ENCODE measurements around the gene SLC29A3.
A peak's percentile ranks its signal among the peaks of the same experiment; 100 is the strongest.

The SLC29A3 gene

GRCh38 chr10:71319042-71319799, at the start of gene SLC29A3:
TSS of gene SLC29A3 (plus strand) at chr10:71319259. CDS start at chr10:71319310, 51 bp downstream.
- peak within 1 kb of the TSS; percentile 96 for H2AFZ ChIP-seq (ENCODE audit: low read depth, low read length, severe bottlenecking)
- no peaks in the 10 kb centered on the region for H4K20me1 ChIP-seq (ENCODE audit: low read depth, low read length)
- H3K9me3 ChIP-seq (ENCODE audit: insufficient read depth, low read length), result no peaks in the 10 kb centered on the region
- no peaks in the 10 kb centered on the region for H3K79me2 ChIP-seq (ENCODE audit: insufficient read depth, low read length)
- peak within 1 kb of the TSS; percentile 69 for H3K4me3 ChIP-seq (ENCODE audit: insufficient read depth, low read length, poor library complexity, severe bottlenecking)
- no peaks in the 10 kb centered on the region for H3K36me3 ChIP-seq (ENCODE audit: low read length)
- H3K27ac ChIP-seq (ENCODE audit: low read depth, low read length), result no peak within 1 kb of the TSS
- peak within 1 kb of the TSS; percentile 80 for H3K4me2 ChIP-seq (ENCODE audit: low read depth, low read length, poor library complexity, severe bottlenecking)
- no peaks in the 10 kb centered on the region for H3F3A ChIP-seq (ENCODE audit: insufficient read depth)
- peak within 1 kb of the TSS; percentile 78 for H3K9ac ChIP-seq (ENCODE audit: low read length)
- H3K9me2 ChIP-seq (replicated peaks; ENCODE audit: insufficient read depth, low read length), result no peaks in the 10 kb centered on the region
- TF ChIP-seq EZH2phosphoT487 (conservative IDR thresholded peaks at IDR 0.05; ENCODE audit: low read length) (no peak), CTCF (IDR thresholded peaks at IDR 0.05; ENCODE audit: insufficient read depth, low read length, poor library complexity, severe bottlenecking) (peak; percentile 61)
- H3K27me3 ChIP-seq (ENCODE audit: low read length), result no peaks in the 10 kb centered on the region

- Histone ChIP-seq H3K4me2 (ENCODE audit: low read depth, low read length, poor library complexity, severe bottlenecking) (no peak overlapping the region), H3K27me3 (ENCODE audit: low read length) (no peaks in the 10 kb centered on the region), H3K79me2 (ENCODE audit: insufficient read depth, low read length) (no peaks in the 10 kb centered on the region), H3K9ac (ENCODE audit: low read length) (no peak overlapping the region), H3K27ac (ENCODE audit: low read depth, low read length) (no peak overlapping the region), H3K9me3 (ENCODE audit: insufficient read depth, low read length) (no peaks in the 10 kb centered on the region), H2AFZ (ENCODE audit: low read depth, low read length, severe bottlenecking) (no peak overlapping the region), H3F3A (ENCODE audit: insufficient read depth) (no peaks in the 10 kb centered on the region), H4K20me1 (ENCODE audit: low read depth, low read length) (no peaks in the 10 kb centered on the region), H3K36me3 (ENCODE audit: low read length) (no peaks in the 10 kb centered on the region), H3K4me3 (ENCODE audit: insufficient read depth, low read length, poor library complexity, severe bottlenecking) (no peak overlapping the region), H3K9me2 (replicated peaks; ENCODE audit: insufficient read depth, low read length) (no peaks in the 10 kb centered on the region)
- TF ChIP-seq EZH2phosphoT487 (conservative IDR thresholded peaks at IDR 0.05; ENCODE audit: low read length) (no peak), CTCF (IDR thresholded peaks at IDR 0.05; ENCODE audit: insufficient read depth, low read length, poor library complexity, severe bottlenecking) (no peak)
These were observed 49.5 kb upstream of the SLC29A3 start for GRCh38 chr10:71269301-71270288.

GRCh38 chr10:71270301-71271220, 48.5 kb upstream of the SLC29A3 start:
- H3K79me2 ChIP-seq (ENCODE audit: insufficient read depth, low read length), result no peaks in the 10 kb centered on the region
- H3K9me2 ChIP-seq (replicated peaks; ENCODE audit: insufficient read depth, low read length), result no peaks in the 10 kb centered on the region
- no peaks in the 10 kb centered on the region for H4K20me1 ChIP-seq (ENCODE audit: low read depth, low read length)
- no peak overlapping the region for H3K4me2 ChIP-seq (ENCODE audit: low read depth, low read length, poor library complexity, severe bottlenecking)
- H3K36me3 ChIP-seq (ENCODE audit: low read length), result no peaks in the 10 kb centered on the region
- TF ChIP-seq CTCF (IDR thresholded peaks at IDR 0.05; ENCODE audit: insufficient read depth, low read length, poor library complexity, severe bottlenecking) (peak; percentile 44), EZH2phosphoT487 (conservative IDR thresholded peaks at IDR 0.05; ENCODE audit: low read length) (no peak)
- H3K4me3 ChIP-seq (ENCODE audit: insufficient read depth, low read length, poor library complexity, severe bottlenecking), result no peak overlapping the region
- no peaks in the 10 kb centered on the region for H3F3A ChIP-seq (ENCODE audit: insufficient read depth)
- no peaks in the 10 kb centered on the region for H3K27me3 ChIP-seq (ENCODE audit: low read length)
- H3K9me3 ChIP-seq (ENCODE audit: insufficient read depth, low read length), result no peaks in the 10 kb centered on the region
- H2AFZ ChIP-seq (ENCODE audit: low read depth, low read length, severe bottlenecking), result no peak overlapping the region
- no peak overlapping the region for H3K27ac ChIP-seq (ENCODE audit: low read depth, low read length)
- no peak overlapping the region for H3K9ac ChIP-seq (ENCODE audit: low read length)
